GM10266 (cell line): ENCODE data around the gene CPNE4.

Source experiments
- DNase-seq: peaks from one replicate; pipeline ENCODE4 v3.0.0; 2012; ENCODE audit errors: extremely low spot score
- TF ChIP-seq, protein P1 (sequence below): IDR thresholded peaks from 2 replicates; pipeline ENCODE4 v1.5.1; 2012; ENCODE audit warnings: mild to moderate bottlenecking, low read depth; ENCODE audit not compliant: control insufficient read depth, insufficient read depth; ENCODE audit errors: missing control alignments

CPNE4 gene

DNA sequence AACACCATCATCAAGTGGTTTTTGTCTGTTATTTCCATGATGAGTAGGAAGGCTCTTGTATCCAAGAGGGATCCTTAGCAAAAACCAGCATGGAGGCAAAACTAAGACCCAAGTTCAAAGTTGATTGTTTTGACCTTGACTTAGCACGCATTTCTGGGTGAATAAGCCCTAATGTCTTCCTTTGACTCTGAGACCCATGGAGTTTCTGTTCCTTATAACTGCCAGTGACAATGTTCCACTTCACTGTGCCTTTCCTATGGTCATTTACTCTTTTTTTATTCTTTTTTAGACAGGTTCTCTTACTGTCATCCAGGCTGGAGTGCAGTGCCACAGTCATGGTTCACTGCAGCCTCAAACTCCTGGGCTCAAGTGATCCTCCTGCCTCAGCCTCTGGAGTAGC is 413.8 kb downstream of the CPNE4 start:
- TF ChIP-seq, protein P1, sequence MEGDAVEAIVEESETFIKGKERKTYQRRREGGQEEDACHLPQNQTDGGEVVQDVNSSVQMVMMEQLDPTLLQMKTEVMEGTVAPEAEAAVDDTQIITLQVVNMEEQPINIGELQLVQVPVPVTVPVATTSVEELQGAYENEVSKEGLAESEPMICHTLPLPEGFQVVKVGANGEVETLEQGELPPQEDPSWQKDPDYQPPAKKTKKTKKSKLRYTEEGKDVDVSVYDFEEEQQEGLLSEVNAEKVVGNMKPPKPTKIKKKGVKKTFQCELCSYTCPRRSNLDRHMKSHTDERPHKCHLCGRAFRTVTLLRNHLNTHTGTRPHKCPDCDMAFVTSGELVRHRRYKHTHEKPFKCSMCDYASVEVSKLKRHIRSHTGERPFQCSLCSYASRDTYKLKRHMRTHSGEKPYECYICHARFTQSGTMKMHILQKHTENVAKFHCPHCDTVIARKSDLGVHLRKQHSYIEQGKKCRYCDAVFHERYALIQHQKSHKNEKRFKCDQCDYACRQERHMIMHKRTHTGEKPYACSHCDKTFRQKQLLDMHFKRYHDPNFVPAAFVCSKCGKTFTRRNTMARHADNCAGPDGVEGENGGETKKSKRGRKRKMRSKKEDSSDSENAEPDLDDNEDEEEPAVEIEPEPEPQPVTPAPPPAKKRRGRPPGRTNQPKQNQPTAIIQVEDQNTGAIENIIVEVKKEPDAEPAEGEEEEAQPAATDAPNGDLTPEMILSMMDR: no peak

DNA sequence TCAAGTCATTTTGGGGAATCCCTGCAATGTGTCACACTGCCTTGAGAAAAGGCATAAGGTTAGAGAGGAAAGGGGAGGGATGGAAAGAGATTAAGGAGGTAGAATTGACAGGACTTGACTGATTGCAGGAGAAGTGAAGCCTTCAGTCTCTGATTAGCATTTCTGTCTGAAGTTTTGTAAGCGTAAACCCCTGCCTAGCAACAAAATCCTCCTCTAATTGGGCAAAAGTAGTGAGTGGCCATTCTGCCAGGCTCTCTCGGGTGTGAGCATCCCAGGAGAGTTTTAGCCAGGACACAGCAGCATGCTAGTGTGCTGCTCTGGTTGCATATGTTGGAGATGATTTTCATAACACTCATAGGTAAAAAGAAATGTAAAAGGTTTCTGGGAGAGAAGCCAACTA is 415.0 kb downstream of the CPNE4 start:
- DNase-seq: no peak
- TF ChIP-seq, protein P1: no peak

More for the DNA sequence above, 413.8 kb downstream of the CPNE4 start:
- DNase-seq: no peak

- TF ChIP-seq, protein P1: no peak
- DNase-seq: no peak
Measured at GRCh38 chr3:131616719-131617118, 418.1 kb downstream of the CPNE4 start.

- TF ChIP-seq, protein P1: no peak
- no peak for DNase-seq
Measured at GRCh38 chr3:131612745-131613144, 422.1 kb downstream of the CPNE4 start.

- TF ChIP-seq, protein P1: no peak
- DNase-seq: no peak
Measured at GRCh38 chr3:131610174-131610573, 424.6 kb downstream of the CPNE4 start.

DNA sequence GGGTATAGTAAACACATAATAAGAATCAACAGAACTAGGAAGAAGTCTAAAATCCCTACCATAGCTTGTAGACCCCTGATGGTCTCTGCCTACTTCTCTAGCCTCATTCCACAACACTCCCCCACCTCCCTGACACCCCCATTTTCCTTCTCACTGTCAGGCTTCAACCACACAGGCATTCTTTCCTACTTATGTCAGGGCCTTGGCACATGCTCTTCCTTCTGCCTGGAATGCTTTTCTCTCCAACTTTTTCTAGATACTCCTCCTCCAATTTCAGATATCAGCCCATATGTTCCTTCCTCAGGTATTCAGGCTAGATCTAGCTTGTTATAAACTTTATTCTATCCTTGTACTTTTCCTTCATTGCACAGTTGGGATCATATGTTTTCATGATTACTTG is 426.1 kb downstream of the CPNE4 start:
- TF ChIP-seq, protein P1: no peak
- DNase-seq: no peak

GRCh38 chr3:131608296-131608695 is 426.5 kb downstream of the CPNE4 start:
- TF ChIP-seq, protein P1: no peak
- DNase-seq: no peak
